Measurements from ENCODE around the gene BCAM.
A peak's percentile ranks its signal among the peaks of the same experiment; 100 is the strongest.

The BCAM gene

GRCh38 chr19:44785993-44786392 is 22.9 kb upstream of the BCAM start:
- Histone ChIP-seq H3K4me1 (peaks cover 5 to 18% (median 12%) of the 10 kb centered on the region in 10 experiments; a peak in 18 of 20 replicates), H3K4me3 (no peak overlapping the region), H3K9ac (no peak overlapping the region), H4K20me1 (no peaks in the 10 kb centered on the region), H3K27ac (no peak overlapping the region), H3K36me3 (no peaks in the 10 kb centered on the region), H3K4me2 (no peak overlapping the region), H3K27me3 (no peaks in the 10 kb centered on the region), H3K9me3 (replicated peaks in 1 of 11) (no peaks in the 10 kb centered on the region)
- no peak for TF ChIP-seq Cebpa-rat (IDR thresholded peaks at IDR 0.05)

- Histone ChIP-seq H3K4me3 (no peak overlapping the region), H3K27ac (no peak overlapping the region), H3K4me2 (no peak overlapping the region), H3K9me3 (replicated peaks in 1 of 11) (no peaks in the 10 kb centered on the region), H3K4me1 (peaks cover 15 to 32% (median 28%) of the 10 kb centered on the region in 10 experiments), H4K20me1 (no peaks in the 10 kb centered on the region), H3K27me3 (peaks cover 0 to 18% (median 0%) of the 10 kb centered on the region in 11 experiments; a peak in 7 of 22 replicates), H3K9ac (no peak overlapping the region), H3K36me3 (no peaks in the 10 kb centered on the region)
- TF ChIP-seq Cebpa-rat (IDR thresholded peaks at IDR 0.05), result no peak
Observed at GRCh38 chr19:44788971-44789370, 19.9 kb upstream of the BCAM start.

GRCh38 chr19:44789943-44790483 is 18.9 kb upstream of the BCAM start:
- Histone ChIP-seq H3K9ac (no peak overlapping the region), H3K4me3 (no peak overlapping the region), H3K4me2 (peak overlapping the region in 1 of 11 experiments; percentile 26; a peak in 1 of 22 replicates), H3K4me1 (peaks cover 8 to 34% (median 29%) of the 10 kb centered on the region in 10 experiments), H4K20me1 (no peaks in the 10 kb centered on the region), H3K27me3 (peaks cover 0 to 18% (median 0%) of the 10 kb centered on the region in 11 experiments; a peak in 7 of 22 replicates), H3K27ac (no peak overlapping the region), H3K9me3 (replicated peaks in 1 of 11) (no peaks in the 10 kb centered on the region; a peak in 2 of 22 replicates), H3K36me3 (no peaks in the 10 kb centered on the region)
- no peak for TF ChIP-seq Cebpa-rat (IDR thresholded peaks at IDR 0.05)

GRCh38 chr19:44792281-44792680 is 16.6 kb upstream of the BCAM start:
- TF ChIP-seq Cebpa-rat (IDR thresholded peaks at IDR 0.05), result no peak
- H3K27ac ChIP-seq, result peak overlapping the region in 3 of 11 experiments; percentile 20 to 66 (median 59); a peak in 4 of 22 replicates
- peak overlapping the region in 2 of 11 experiments; percentile 3 to 66; a peak in 1 of 22 replicates for H3K9ac ChIP-seq
- H4K20me1 ChIP-seq, result no peaks in the 10 kb centered on the region
- no peaks in the 10 kb centered on the region; a peak in 2 of 22 replicates for H3K9me3 ChIP-seq (replicated peaks in 1 of 11)
- H3K4me3 ChIP-seq, result no peak overlapping the region
- H3K27me3 ChIP-seq, result peaks cover 0 to 18% (median 0%) of the 10 kb centered on the region in 11 experiments; a peak in 7 of 22 replicates
- no peaks in the 10 kb centered on the region for H3K36me3 ChIP-seq
- H3K4me2 ChIP-seq, result peak overlapping the region in 9 of 11 experiments; percentile 54 to 93 (median 79); a peak in 18 of 22 replicates
- peaks cover 30 to 57% (median 51%) of the 10 kb centered on the region in 10 experiments for H3K4me1 ChIP-seq

- H3K4me1 ChIP-seq, result peaks cover 34 to 80% (median 75%) of the 10 kb centered on the region in 10 experiments
- peak overlapping the region in 3 of 11 experiments; percentile 5 to 48 (median 9); a peak in 3 of 22 replicates for H3K27ac ChIP-seq
- H4K20me1 ChIP-seq, result no peaks in the 10 kb centered on the region
- no peaks in the 10 kb centered on the region for H3K36me3 ChIP-seq
- no peak for TF ChIP-seq Cebpa-rat (IDR thresholded peaks at IDR 0.05)
- H3K9me3 ChIP-seq (replicated peaks in 1 of 11), result no peaks in the 10 kb centered on the region; a peak in 2 of 22 replicates
- H3K4me3 ChIP-seq, result no peak overlapping the region
- H3K27me3 ChIP-seq, result peaks cover 0 to 18% (median 0%) of the 10 kb centered on the region in 11 experiments; a peak in 7 of 22 replicates
- H3K9ac ChIP-seq, result no peak overlapping the region
- H3K4me2 ChIP-seq, result peak overlapping the region in 6 of 11 experiments; percentile 74 to 93 (median 80); a peak in 7 of 22 replicates
Observed at GRCh38 chr19:44794610-44795009, 14.3 kb upstream of the BCAM start.

- peaks cover 31 to 89% (median 83%) of the 10 kb centered on the region in 10 experiments for H3K4me1 ChIP-seq
- no peak overlapping the region for H3K4me3 ChIP-seq
- H4K20me1 ChIP-seq, result no peaks in the 10 kb centered on the region
- no peaks in the 10 kb centered on the region; a peak in 2 of 22 replicates for H3K9me3 ChIP-seq (replicated peaks in 1 of 11)
- H3K4me2 ChIP-seq, result peak overlapping the region; percentile 60 to 93 (median 77)
- peak overlapping the region in 4 of 11 experiments; percentile 48 to 66 (median 62); a peak in 7 of 22 replicates for H3K27ac ChIP-seq
- TF ChIP-seq Cebpa-rat (IDR thresholded peaks at IDR 0.05), result peak in 2 of 11 experiments; percentile 11 to 28; a peak in 1 of 22 replicates
- H3K36me3 ChIP-seq, result no peaks in the 10 kb centered on the region
- no peak overlapping the region; a peak in 1 of 22 replicates for H3K9ac ChIP-seq
- H3K27me3 ChIP-seq, result peaks cover 0 to 18% (median 0%) of the 10 kb centered on the region in 11 experiments; a peak in 7 of 22 replicates
Observed at GRCh38 chr19:44795398-44795987, 13.4 kb upstream of the BCAM start.

- Histone ChIP-seq H3K27me3 (peaks cover 0 to 18% (median 0%) of the 10 kb centered on the region in 11 experiments; a peak in 7 of 22 replicates), H4K20me1 (no peaks in the 10 kb centered on the region), H3K4me2 (peak overlapping the region; percentile 60 to 93 (median 77)), H3K9ac (peak overlapping the region; percentile 0 to 66 (median 52); a peak in 14 of 22 replicates), H3K9me3 (replicated peaks in 1 of 11) (no peaks in the 10 kb centered on the region; a peak in 2 of 22 replicates), H3K27ac (peak overlapping the region; percentile 41 to 74 (median 59); a peak in 19 of 22 replicates), H3K4me1 (peaks cover 30 to 91% (median 84%) of the 10 kb centered on the region in 10 experiments), H3K36me3 (no peaks in the 10 kb centered on the region), H3K4me3 (peak overlapping the region in 3 of 10 experiments; percentile 7 to 13 (median 12); a peak in 2 of 20 replicates)
- no peak for TF ChIP-seq Cebpa-rat (IDR thresholded peaks at IDR 0.05)
Observed at GRCh38 chr19:44796701-44797115, 12.2 kb upstream of the BCAM start.

- H3K27ac ChIP-seq, result peak overlapping the region in 9 of 11 experiments; percentile 37 to 69 (median 60); a peak in 17 of 22 replicates
- no peaks in the 10 kb centered on the region for H4K20me1 ChIP-seq
- H3K9me3 ChIP-seq (replicated peaks in 1 of 11), result no peaks in the 10 kb centered on the region; a peak in 2 of 22 replicates
- no peaks in the 10 kb centered on the region for H3K27me3 ChIP-seq
- no peak for TF ChIP-seq Cebpa-rat (IDR thresholded peaks at IDR 0.05)
- no peaks in the 10 kb centered on the region for H3K36me3 ChIP-seq
- no peak overlapping the region for H3K4me3 ChIP-seq
- peak overlapping the region; percentile 22 to 93 (median 77); a peak in 19 of 22 replicates for H3K4me2 ChIP-seq
- peak overlapping the region in 7 of 11 experiments; percentile 23 to 52 (median 42); a peak in 9 of 22 replicates for H3K9ac ChIP-seq
- peaks cover 22 to 71% (median 68%) of the 10 kb centered on the region in 10 experiments for H3K4me1 ChIP-seq
Observed at GRCh38 chr19:44799627-44800346, 9.1 kb upstream of the BCAM start.
